ENCODE data around the gene VWA8. TPM values are rescaled to one million over a fixed set of nuclear protein-coding genes. Genes with fewer than 3 reads are reported as not detected.

The VWA8 gene
- total and polyA plus RNA-seq, 4 donors: 7.1 to 50.3 (median 12.4) TPM

DNA sequence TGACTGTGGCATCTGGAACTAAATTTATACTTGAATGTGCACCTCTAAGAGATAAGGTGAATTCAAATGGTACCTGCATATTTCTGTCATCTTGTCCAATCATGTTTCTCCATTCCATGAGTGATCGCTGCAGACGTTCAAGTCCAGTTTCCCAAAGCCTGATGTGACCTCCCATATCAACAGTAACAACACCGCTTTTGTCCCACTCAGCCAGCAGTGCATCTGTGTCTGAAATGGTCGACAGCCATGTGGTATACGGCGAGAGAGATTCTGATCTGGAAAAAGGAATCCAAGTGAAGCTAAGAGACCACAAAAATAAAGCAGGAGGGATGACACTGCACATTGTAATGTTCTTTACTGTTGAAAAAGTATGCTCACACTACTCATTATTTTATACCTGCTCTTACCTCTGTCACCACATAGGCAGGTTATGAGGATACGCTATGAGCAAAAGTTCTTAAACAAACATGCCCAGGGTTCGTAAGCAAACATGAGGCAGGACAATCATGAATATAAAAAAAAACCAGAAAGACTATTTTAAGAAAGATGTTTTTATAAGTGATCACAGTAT, 290.0 kb downstream of the VWA8 start:
- WGBS: 92% methylated on average over 8 of the region's 8 CpGs
- TF ChIP-seq HNF4G (IDR thresholded peaks at IDR 0.05) (no peak), YY1 (IDR thresholded peaks at IDR 0.05) (no peak), RAD21 (IDR thresholded peaks at IDR 0.05) (no peak), JUND (IDR thresholded peaks at IDR 0.05) (no peak), SP1 (IDR thresholded peaks at IDR 0.05) (no peak), GABPA (IDR thresholded peaks at IDR 0.05 in 1 of 2, conservative IDR thresholded peaks at IDR 0.05 in 1 of 2) (no peak)
- TF ChIP-seq, protein P1, sequence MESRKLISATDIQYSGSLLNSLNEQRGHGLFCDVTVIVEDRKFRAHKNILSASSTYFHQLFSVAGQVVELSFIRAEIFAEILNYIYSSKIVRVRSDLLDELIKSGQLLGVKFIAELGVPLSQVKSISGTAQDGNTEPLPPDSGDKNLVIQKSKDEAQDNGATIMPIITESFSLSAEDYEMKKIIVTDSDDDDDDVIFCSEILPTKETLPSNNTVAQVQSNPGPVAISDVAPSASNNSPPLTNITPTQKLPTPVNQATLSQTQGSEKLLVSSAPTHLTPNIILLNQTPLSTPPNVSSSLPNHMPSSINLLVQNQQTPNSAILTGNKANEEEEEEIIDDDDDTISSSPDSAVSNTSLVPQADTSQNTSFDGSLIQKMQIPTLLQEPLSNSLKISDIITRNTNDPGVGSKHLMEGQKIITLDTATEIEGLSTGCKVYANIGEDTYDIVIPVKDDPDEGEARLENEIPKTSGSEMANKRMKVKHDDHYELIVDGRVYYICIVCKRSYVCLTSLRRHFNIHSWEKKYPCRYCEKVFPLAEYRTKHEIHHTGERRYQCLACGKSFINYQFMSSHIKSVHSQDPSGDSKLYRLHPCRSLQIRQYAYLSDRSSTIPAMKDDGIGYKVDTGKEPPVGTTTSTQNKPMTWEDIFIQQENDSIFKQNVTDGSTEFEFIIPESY (IDR thresholded peaks at IDR 0.05): no peak
- TF ChIP-seq, protein P2, sequence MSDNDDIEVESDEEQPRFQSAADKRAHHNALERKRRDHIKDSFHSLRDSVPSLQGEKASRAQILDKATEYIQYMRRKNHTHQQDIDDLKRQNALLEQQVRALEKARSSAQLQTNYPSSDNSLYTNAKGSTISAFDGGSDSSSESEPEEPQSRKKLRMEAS (IDR thresholded peaks at IDR 0.05): no peak
- TF ChIP-seq, protein P3, sequence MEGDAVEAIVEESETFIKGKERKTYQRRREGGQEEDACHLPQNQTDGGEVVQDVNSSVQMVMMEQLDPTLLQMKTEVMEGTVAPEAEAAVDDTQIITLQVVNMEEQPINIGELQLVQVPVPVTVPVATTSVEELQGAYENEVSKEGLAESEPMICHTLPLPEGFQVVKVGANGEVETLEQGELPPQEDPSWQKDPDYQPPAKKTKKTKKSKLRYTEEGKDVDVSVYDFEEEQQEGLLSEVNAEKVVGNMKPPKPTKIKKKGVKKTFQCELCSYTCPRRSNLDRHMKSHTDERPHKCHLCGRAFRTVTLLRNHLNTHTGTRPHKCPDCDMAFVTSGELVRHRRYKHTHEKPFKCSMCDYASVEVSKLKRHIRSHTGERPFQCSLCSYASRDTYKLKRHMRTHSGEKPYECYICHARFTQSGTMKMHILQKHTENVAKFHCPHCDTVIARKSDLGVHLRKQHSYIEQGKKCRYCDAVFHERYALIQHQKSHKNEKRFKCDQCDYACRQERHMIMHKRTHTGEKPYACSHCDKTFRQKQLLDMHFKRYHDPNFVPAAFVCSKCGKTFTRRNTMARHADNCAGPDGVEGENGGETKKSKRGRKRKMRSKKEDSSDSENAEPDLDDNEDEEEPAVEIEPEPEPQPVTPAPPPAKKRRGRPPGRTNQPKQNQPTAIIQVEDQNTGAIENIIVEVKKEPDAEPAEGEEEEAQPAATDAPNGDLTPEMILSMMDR (IDR thresholded peaks at IDR 0.05; ENCODE audit: low read depth, low read length, missing input control): no peak
- H3K4me3 ChIP-seq (ENCODE audit: low read depth in 1 of 3, low read length in 3 of 3): no peak overlapping the region
- peaks cover 0 to 4% (median 1%) of the 10 kb centered on the region in 4 donors for H3K36me3 ChIP-seq (ENCODE audit: control insufficient read depth in 4 of 4, insufficient read depth in 3 of 4, low read depth in 1 of 4, low read length in 3 of 4)
- H3K4me1 ChIP-seq (ENCODE audit: control insufficient read depth in 4 of 4, insufficient read depth in 4 of 4, low read length in 3 of 4): peaks cover 0 to 3% (median 0%) of the 10 kb centered on the region in 4 donors
- H3K27me3 ChIP-seq (ENCODE audit: control insufficient read depth in 4 of 4, insufficient read depth in 4 of 4, low read length in 3 of 4): no peaks in the 10 kb centered on the region
- no peak overlapping the region for H3K9ac ChIP-seq (ENCODE audit: low read depth in 1 of 2, low read length in 2 of 2)
- no peak for DNase-seq (ENCODE audit: low spot score)
- no peaks in the 10 kb centered on the region for H3K9me3 ChIP-seq (ENCODE audit: control insufficient read depth in 4 of 4, low read length in 3 of 4)
- no peak overlapping the region for H3K27ac ChIP-seq (ENCODE audit: low read depth in 1 of 2, low read length in 2 of 2)

DNA sequence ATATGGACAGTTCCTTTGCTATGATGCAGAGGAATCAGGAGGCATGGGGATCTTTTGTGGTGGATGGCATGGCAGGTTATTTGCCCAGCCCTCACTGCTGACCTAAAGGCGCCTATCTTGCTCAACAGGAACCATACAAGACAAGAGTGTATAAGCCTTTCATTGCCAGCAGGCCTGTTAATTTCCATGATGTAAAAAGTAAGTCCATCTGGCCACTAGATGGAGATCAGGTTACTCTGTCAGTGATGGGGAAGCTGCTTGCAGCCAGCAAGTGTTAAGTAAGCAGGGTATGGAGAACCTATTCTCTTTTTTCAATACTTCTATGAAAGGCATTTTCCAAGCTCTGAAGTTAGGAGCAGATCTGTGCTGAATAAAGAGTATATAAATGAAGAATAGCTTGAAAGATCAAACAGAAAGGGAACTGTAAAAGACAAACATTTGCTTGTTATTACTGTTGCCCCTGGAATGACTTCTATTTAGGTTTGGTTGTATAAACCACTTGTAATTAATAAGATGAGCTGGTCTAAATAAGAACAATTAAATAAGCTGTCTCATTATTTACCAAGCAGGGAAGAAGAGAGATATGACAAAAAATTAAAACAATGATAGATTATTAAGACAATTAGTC, 292.7 kb downstream of the VWA8 start:
- DNase-seq (ENCODE audit: low spot score): no peak
- H3K9ac ChIP-seq (ENCODE audit: low read depth in 1 of 2, low read length in 2 of 2): no peak overlapping the region
- H3K4me1 ChIP-seq (ENCODE audit: control insufficient read depth in 4 of 4, insufficient read depth in 4 of 4, low read length in 3 of 4): peaks cover 0 to 3% (median 0%) of the 10 kb centered on the region in 4 donors
- TF ChIP-seq RXRA (IDR thresholded peaks at IDR 0.05) (peak; percentile 25 to 33), FOXA2 (IDR thresholded peaks at IDR 0.05) (peak; percentile 46), TAF1 (conservative IDR thresholded peaks at IDR 0.05) (no peak), FOXA1 (IDR thresholded peaks at IDR 0.05) (no peak), HNF4G (IDR thresholded peaks at IDR 0.05) (no peak), RAD21 (IDR thresholded peaks at IDR 0.05) (peak; percentile 99), NR2F2 (IDR thresholded peaks at IDR 0.05) (peak; percentile 30), HNF4A (conservative IDR thresholded peaks at IDR 0.05) (peak; percentile 31 to 32), SP1 (IDR thresholded peaks at IDR 0.05) (peak; percentile 61), EGR1 (IDR thresholded peaks at IDR 0.05; ENCODE audit: low read depth in 2 of 2) (no peak), GABPA (IDR thresholded peaks at IDR 0.05 in 1 of 2, conservative IDR thresholded peaks at IDR 0.05 in 1 of 2) (no peak), YY1 (IDR thresholded peaks at IDR 0.05) (peak; percentile 68), JUND (IDR thresholded peaks at IDR 0.05) (no peak)
- TF ChIP-seq, protein P4, sequence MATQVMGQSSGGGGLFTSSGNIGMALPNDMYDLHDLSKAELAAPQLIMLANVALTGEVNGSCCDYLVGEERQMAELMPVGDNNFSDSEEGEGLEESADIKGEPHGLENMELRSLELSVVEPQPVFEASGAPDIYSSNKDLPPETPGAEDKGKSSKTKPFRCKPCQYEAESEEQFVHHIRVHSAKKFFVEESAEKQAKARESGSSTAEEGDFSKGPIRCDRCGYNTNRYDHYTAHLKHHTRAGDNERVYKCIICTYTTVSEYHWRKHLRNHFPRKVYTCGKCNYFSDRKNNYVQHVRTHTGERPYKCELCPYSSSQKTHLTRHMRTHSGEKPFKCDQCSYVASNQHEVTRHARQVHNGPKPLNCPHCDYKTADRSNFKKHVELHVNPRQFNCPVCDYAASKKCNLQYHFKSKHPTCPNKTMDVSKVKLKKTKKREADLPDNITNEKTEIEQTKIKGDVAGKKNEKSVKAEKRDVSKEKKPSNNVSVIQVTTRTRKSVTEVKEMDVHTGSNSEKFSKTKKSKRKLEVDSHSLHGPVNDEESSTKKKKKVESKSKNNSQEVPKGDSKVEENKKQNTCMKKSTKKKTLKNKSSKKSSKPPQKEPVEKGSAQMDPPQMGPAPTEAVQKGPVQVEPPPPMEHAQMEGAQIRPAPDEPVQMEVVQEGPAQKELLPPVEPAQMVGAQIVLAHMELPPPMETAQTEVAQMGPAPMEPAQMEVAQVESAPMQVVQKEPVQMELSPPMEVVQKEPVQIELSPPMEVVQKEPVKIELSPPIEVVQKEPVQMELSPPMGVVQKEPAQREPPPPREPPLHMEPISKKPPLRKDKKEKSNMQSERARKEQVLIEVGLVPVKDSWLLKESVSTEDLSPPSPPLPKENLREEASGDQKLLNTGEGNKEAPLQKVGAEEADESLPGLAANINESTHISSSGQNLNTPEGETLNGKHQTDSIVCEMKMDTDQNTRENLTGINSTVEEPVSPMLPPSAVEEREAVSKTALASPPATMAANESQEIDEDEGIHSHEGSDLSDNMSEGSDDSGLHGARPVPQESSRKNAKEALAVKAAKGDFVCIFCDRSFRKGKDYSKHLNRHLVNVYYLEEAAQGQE (IDR thresholded peaks at IDR 0.05): peak; percentile 20
- TF ChIP-seq, protein P1 (IDR thresholded peaks at IDR 0.05): peak; percentile 28
- TF ChIP-seq, protein P2 (IDR thresholded peaks at IDR 0.05): peak; percentile 17
- TF ChIP-seq, protein P3 (IDR thresholded peaks at IDR 0.05; ENCODE audit: low read depth, low read length, missing input control): peak; percentile 83

More for the DNA sequence above, 292.7 kb downstream of the VWA8 start:
- no peaks in the 10 kb centered on the region for H3K9me3 ChIP-seq (ENCODE audit: control insufficient read depth in 4 of 4, low read length in 3 of 4)
- WGBS: 9% methylated on average over 1 of the region's 1 CpG
- H3K27ac ChIP-seq (ENCODE audit: low read depth in 1 of 2, low read length in 2 of 2): no peak overlapping the region
- H3K27me3 ChIP-seq (ENCODE audit: control insufficient read depth in 4 of 4, insufficient read depth in 4 of 4, low read length in 3 of 4): no peaks in the 10 kb centered on the region
- H3K4me3 ChIP-seq (ENCODE audit: low read depth in 1 of 3, low read length in 3 of 3): no peak overlapping the region
- H3K36me3 ChIP-seq (ENCODE audit: control insufficient read depth in 4 of 4, insufficient read depth in 3 of 4, low read depth in 1 of 4, low read length in 3 of 4): peaks cover 0 to 2% (median 0%) of the 10 kb centered on the region in 4 donors
